Peyer's patch (tissue), 4 donors: ENCODE measurements around the gene CPNE2.

ENCODE experiments used
- POLR2A ChIP-seq, 2 donors: fragments of 450-650 bp; IDR thresholded peaks; one replicate each; pipeline ENCODE4 v1.5.1; 2017; ENCODE audit warnings: antibody characterized with exemption in 2 of 2, mild to moderate bottlenecking in 2 of 2, moderate library complexity in 2 of 2
- TF ChIP-seq, protein P1 (sequence below), 6 experiments: fragments of 450-650 bp in 4 of 6; fragments of 200-600 bp in 2 of 6; sonication (generic) in 1 of 6; IDR thresholded peaks; one replicate each; pipeline ENCODE4 v1.5.1; 2017 to 2019; ENCODE audit warnings: antibody characterized with exemption in 6 of 6, mild to moderate bottlenecking in 3 of 6, moderate library complexity in 1 of 6

- TF ChIP-seq, protein P1, sequence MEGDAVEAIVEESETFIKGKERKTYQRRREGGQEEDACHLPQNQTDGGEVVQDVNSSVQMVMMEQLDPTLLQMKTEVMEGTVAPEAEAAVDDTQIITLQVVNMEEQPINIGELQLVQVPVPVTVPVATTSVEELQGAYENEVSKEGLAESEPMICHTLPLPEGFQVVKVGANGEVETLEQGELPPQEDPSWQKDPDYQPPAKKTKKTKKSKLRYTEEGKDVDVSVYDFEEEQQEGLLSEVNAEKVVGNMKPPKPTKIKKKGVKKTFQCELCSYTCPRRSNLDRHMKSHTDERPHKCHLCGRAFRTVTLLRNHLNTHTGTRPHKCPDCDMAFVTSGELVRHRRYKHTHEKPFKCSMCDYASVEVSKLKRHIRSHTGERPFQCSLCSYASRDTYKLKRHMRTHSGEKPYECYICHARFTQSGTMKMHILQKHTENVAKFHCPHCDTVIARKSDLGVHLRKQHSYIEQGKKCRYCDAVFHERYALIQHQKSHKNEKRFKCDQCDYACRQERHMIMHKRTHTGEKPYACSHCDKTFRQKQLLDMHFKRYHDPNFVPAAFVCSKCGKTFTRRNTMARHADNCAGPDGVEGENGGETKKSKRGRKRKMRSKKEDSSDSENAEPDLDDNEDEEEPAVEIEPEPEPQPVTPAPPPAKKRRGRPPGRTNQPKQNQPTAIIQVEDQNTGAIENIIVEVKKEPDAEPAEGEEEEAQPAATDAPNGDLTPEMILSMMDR (IDR thresholded peaks at IDR 0.05): peak in 1 of 6 experiments; percentile 13
- no peak for TF ChIP-seq POLR2A (IDR thresholded peaks at IDR 0.05)
These were observed 93.1 kb downstream of the CPNE2 start for GRCh38 chr16:57185446-57185944.
